K562 (cell line): ENCODE data around the gene C1QTNF12. TPM values are rescaled to one million over a fixed set of nuclear protein-coding genes. Genes with fewer than 3 reads are reported as not detected.

Experiments used
- BRF2 ChIP-seq: IDR thresholded peaks from 3 replicates; pipeline ENCODE4 v1.6.1; 2011; ENCODE audit warnings: borderline replicate concordance, mild to moderate bottlenecking; ENCODE audit not compliant: insufficient read length, insufficient read depth
- CREM ChIP-seq: IDR thresholded peaks from 2 replicates; pipeline ENCODE4 v1.6.1; 2014; ENCODE audit warnings: antibody characterized with exemption, low read depth
- EHMT2 ChIP-seq: fragments of 450-650 bp; IDR thresholded peaks from 2 replicates; pipeline ENCODE4 v1.6.1; 2018; ENCODE audit warnings: antibody characterized with exemption
- EZH2 ChIP-seq: IDR thresholded peaks from 2 replicates; pipeline ENCODE4 v1.6.1; 2012; ENCODE audit warnings: low read depth, mild to moderate bottlenecking, inconsistent platforms, low read length, borderline replicate concordance
- JUN ChIP-seq, 2 experiments: sonication (generic) in 1 of 2; formaldehyde crosslinking in 1 of 2; IDR thresholded peaks; 2 replicates each; pipeline versions ENCODE4 v1.6.1 to v1.8.0; 2012 to 2022; ENCODE audit warnings: borderline replicate concordance in 2 of 2, mild to moderate bottlenecking in 2 of 2, improper control_type of control experiment in 1 of 2, low read depth in 1 of 2, low read length in 1 of 2, missing genetic modification reagents in 1 of 2
- KHSRP ChIP-seq: fragments of 450-650 bp; IDR thresholded peaks from 2 replicates; pipeline ENCODE4 v1.6.1; 2017
- MECOM ChIP-seq: fragments of 250-450 bp; sonication (Bioruptor Pico); IDR thresholded peaks from 2 replicates; pipeline ENCODE4 v1.8.0; 2022; ENCODE audit warnings: inconsistent platforms
- PTTG1 ChIP-seq: fragments of 450-650 bp; IDR thresholded peaks from 2 replicates; pipeline ENCODE4 v1.6.1; 2016; ENCODE audit warnings: low read depth, mild to moderate bottlenecking, missing genetic modification characterization, missing compliant biosample characterization
- RBM22 ChIP-seq: fragments of 200-400 bp; formaldehyde crosslinking; IDR thresholded peaks from 2 replicates; pipeline ENCODE4 v1.6.1; 2018; ENCODE audit warnings: low read length, low read depth; ENCODE audit not compliant: poor library complexity, severe bottlenecking
- RUNX1 ChIP-seq: sonication (generic); IDR thresholded peaks from 2 replicates; pipeline ENCODE4 v1.6.1; 2016; ENCODE audit warnings: antibody characterized with exemption, low read depth
- SAFB ChIP-seq: fragments of 200-400 bp; formaldehyde crosslinking; IDR thresholded peaks from 2 replicates; pipeline ENCODE4 v1.6.1; 2017; ENCODE audit warnings: low read depth, low read length, borderline replicate concordance
- SIX5 ChIP-seq, 2 experiments: IDR thresholded peaks; 2 replicates each; pipeline ENCODE4 v1.6.1; 2011; ENCODE audit warnings: low read length in 2 of 2, borderline replicate concordance in 1 of 2, low read depth in 1 of 2, mild to moderate bottlenecking in 1 of 2, moderate library complexity in 1 of 2; ENCODE audit not compliant: insufficient read depth in 1 of 2
- TCF7L2 ChIP-seq: fragments of 150-350 bp; IDR thresholded peaks from 2 replicates; pipeline ENCODE4 v1.6.1; 2016; ENCODE audit warnings: low read depth, mild to moderate bottlenecking, low read length, moderate library complexity
- XRCC5 ChIP-seq: fragments of 200-400 bp; formaldehyde crosslinking; IDR thresholded peaks from 2 replicates; pipeline ENCODE4 v1.6.1; 2017; ENCODE audit warnings: low read depth, mild to moderate bottlenecking, low read length
- ZFPM2 ChIP-seq: fragments of 250-450 bp; sonication (Bioruptor Pico); IDR thresholded peaks from 2 replicates; pipeline ENCODE4 v1.5.1; 2022; ENCODE audit warnings: mild to moderate bottlenecking
- ZNF184 ChIP-seq: sonication (generic); formaldehyde crosslinking; IDR thresholded peaks from 2 replicates; pipeline ENCODE4 v1.5.0; 2020; ENCODE audit warnings: missing genetic modification reagents
- ZNF263 ChIP-seq: sonication (generic); formaldehyde crosslinking; IDR thresholded peaks from 2 replicates; pipeline ENCODE4 v1.8.0; 2022; ENCODE audit warnings: mild to moderate bottlenecking, missing genetic modification reagents, borderline replicate concordance
- ZNF324 ChIP-seq: fragments of 250-450 bp; sonication (Bioruptor Pico); IDR thresholded peaks from 2 replicates; pipeline ENCODE4 v1.4.0; 2020; ENCODE audit warnings: mild to moderate bottlenecking
- polyA plus RNA-seq, 8 experiments: library from polyadenylated mRNA; depleted of rRNA in 4 of 8; stranded (reverse) in 5 of 8; unstranded in 3 of 8; fragments of >200 nt; fragmentation: Nextera tagmentation in 2 of 8; fragmentation: Illumina TruSeq in 1 of 8; extraction: Ambion mirVana in 2 of 8; extraction: Trizol in 1 of 8; gene quantifications; 2 replicates each; pipeline versions ENCODE4 v1.2.1 to v1.2.3, GENCODE V29; 2011 to 2014; ENCODE audit warnings: inconsistent platforms in 1 of 8, missing spikeins in 1 of 8
- total RNA-seq, 7 experiments: library from RNA; depleted of rRNA in 6 of 7; stranded (reverse); fragments of >200 nt in 6 of 7; fragmentation: Illumina TruSeq in 2 of 7; extraction: Trizol in 2 of 7; gene quantifications; 2 replicates each; pipeline versions ENCODE4 v1.2.1 to v1.2.3, GENCODE V29; 2011 to 2021; ENCODE audit warnings: low replicate concordance in 1 of 7
- TF ChIP-seq, protein P1 (sequence below): fragments of 450-650 bp; IDR thresholded peaks from 2 replicates; pipeline ENCODE4 v1.6.1; 2018; ENCODE audit warnings: mild to moderate bottlenecking, low read depth; ENCODE audit not compliant: partially characterized antibody
- TF ChIP-seq, protein P2 (sequence below): fragments of 200-800 bp; sonication (Bioruptor generic); IDR thresholded peaks from 2 replicates; pipeline ENCODE4 v1.6.1; 2016; ENCODE audit warnings: missing genetic modification characterization, missing compliant biosample characterization

Gene C1QTNF12
- total and polyA plus RNA-seq, 9 of the 15 experiments (the other 6 are each of a cell fraction or from before 2014, with no cell fraction given), result 0.11 to 4.3 (median 0.93) TPM; not detected in 3

GRCh38 chr1:1231400-1232207 is 14.9 kb downstream of the C1QTNF12 start, which contains the start of gene SDF4 (continued):
- TF ChIP-seq CREM (peak; percentile 92), MECOM (CRISPR knock-in tag) (no peak), EZH2 (no peak), ZFPM2 (CRISPR knock-in tag) (peak; percentile 89; the same call in 1 of the 2 replicates), EHMT2 (no peak), RUNX1 (peak; percentile 79; the same call in 1 of the 2 replicates), ZNF184 (CRISPR knock-in tag) (no peak), TCF7L2 (no peak), ZNF324 (CRISPR knock-in tag) (no peak), JUN (IDR thresholded peaks at IDR 0.05; ENCODE audit: borderline replicate concordance, low read depth, low read length) (peak; percentile 52; the same call in 1 of the 2 replicates), JUN (CRISPR knock-in tag; IDR thresholded peaks at IDR 0.05; ENCODE audit: borderline replicate concordance) (peak; percentile 58; the same call in 1 of the 2 replicates), BRF2 (no peak), ZNF263 (CRISPR knock-in tag) (peak; percentile 47; the same call in 1 of the 2 replicates), SAFB (no peak), RBM22 (peak; percentile 88), XRCC5 (peak; percentile 60; the same call in 1 of the 2 replicates), SIX5 (IDR thresholded peaks at IDR 0.05; ENCODE audit: borderline replicate concordance in 1 of 2, insufficient read depth in 1 of 2, low read depth in 1 of 2, low read length in 2 of 2) (peak; percentile 62 to 71; a peak in 2 of 4 replicates), PTTG1 (tag) (no peak), KHSRP (no peak)
- TF ChIP-seq, protein P1, sequence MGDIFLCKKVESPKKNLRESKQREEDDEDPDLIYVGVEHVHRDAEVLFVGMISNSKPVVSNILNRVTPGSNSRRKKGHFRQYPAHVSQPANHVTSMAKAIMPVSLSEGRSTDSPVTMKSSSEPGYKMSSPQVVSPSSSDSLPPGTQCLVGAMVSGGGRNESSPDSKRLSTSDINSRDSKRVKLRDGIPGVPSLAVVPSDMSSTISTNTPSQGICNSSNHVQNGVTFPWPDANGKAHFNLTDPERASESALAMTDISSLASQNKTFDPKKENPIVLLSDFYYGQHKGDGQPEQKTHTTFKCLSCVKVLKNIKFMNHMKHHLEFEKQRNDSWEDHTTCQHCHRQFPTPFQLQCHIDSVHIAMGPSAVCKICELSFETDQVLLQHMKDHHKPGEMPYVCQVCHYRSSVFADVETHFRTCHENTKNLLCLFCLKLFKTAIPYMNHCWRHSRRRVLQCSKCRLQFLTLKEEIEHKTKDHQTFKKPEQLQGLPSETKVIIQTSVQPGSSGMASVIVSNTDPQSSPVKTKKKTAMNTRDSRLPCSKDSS, result no peak
- TF ChIP-seq, protein P2, sequence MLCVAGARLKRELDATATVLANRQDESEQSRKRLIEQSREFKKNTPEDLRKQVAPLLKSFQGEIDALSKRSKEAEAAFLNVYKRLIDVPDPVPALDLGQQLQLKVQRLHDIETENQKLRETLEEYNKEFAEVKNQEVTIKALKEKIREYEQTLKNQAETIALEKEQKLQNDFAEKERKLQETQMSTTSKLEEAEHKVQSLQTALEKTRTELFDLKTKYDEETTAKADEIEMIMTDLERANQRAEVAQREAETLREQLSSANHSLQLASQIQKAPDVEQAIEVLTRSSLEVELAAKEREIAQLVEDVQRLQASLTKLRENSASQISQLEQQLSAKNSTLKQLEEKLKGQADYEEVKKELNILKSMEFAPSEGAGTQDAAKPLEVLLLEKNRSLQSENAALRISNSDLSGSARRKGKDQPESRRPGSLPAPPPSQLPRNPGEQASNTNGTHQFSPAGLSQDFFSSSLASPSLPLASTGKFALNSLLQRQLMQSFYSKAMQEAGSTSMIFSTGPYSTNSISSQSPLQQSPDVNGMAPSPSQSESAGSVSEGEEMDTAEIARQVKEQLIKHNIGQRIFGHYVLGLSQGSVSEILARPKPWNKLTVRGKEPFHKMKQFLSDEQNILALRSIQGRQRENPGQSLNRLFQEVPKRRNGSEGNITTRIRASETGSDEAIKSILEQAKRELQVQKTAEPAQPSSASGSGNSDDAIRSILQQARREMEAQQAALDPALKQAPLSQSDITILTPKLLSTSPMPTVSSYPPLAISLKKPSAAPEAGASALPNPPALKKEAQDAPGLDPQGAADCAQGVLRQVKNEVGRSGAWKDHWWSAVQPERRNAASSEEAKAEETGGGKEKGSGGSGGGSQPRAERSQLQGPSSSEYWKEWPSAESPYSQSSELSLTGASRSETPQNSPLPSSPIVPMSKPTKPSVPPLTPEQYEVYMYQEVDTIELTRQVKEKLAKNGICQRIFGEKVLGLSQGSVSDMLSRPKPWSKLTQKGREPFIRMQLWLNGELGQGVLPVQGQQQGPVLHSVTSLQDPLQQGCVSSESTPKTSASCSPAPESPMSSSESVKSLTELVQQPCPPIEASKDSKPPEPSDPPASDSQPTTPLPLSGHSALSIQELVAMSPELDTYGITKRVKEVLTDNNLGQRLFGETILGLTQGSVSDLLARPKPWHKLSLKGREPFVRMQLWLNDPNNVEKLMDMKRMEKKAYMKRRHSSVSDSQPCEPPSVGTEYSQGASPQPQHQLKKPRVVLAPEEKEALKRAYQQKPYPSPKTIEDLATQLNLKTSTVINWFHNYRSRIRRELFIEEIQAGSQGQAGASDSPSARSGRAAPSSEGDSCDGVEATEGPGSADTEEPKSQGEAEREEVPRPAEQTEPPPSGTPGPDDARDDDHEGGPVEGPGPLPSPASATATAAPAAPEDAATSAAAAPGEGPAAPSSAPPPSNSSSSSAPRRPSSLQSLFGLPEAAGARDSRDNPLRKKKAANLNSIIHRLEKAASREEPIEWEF (CRISPR knock-in tag), result no peak
